Neural crest cell (in vitro differentiated cells): ENCODE measurements around the gene SBF2. TPM values are rescaled to one million over a fixed set of nuclear protein-coding genes. Genes with fewer than 3 reads are reported as not detected.

ENCODE experiments used
- DNase-seq: peaks from one replicate; pipeline ENCODE4 v3.0.0; 2021; ENCODE audit warnings: low read depth, mixed read lengths, low spot score
- H3K27ac Mint-ChIP-seq: one replicate; pipeline ENCODE4 v1.8.0; 2021; ENCODE audit warnings: mild to moderate bottlenecking, mixed read lengths; ENCODE audit not compliant: unreplicated experiment
- H3K27me3 Mint-ChIP-seq: 2 replicates; pipeline ENCODE4 v1.8.0; 2021; ENCODE audit warnings: low read depth, mild to moderate bottlenecking, mixed read lengths
- H3K36me3 Mint-ChIP-seq: 2 replicates; pipeline ENCODE4 v1.8.0; 2021; ENCODE audit warnings: low read depth, mild to moderate bottlenecking, mixed read lengths
- H3K4me1 Mint-ChIP-seq: 2 replicates; pipeline ENCODE4 v1.8.0; 2021; ENCODE audit warnings: mixed read lengths
- H3K4me3 Mint-ChIP-seq: one replicate; pipeline ENCODE4 v1.8.0; 2021; ENCODE audit warnings: mild to moderate bottlenecking, mixed read lengths
- H3K9me3 Mint-ChIP-seq: 2 replicates; pipeline ENCODE4 v1.8.0; 2021; ENCODE audit warnings: mixed read lengths
- CTCF ChIP-seq: fragments of 200-600 bp; sonication (generic); conservative IDR thresholded peaks from 2 replicates; pipeline ENCODE4 v1.5.0; 2021; ENCODE audit warnings: antibody characterized with exemption, mild to moderate bottlenecking
- total RNA-seq: library from RNA; stranded (reverse); gene quantifications from 2 replicates; pipeline ENCODE4 v1.2.1, GENCODE V29; 2021

SBF2 gene
- total RNA-seq, 1 donor from 2014 or later: 30.2 TPM

GRCh38 chr11:10314199-10315072 lies 20.4 kb upstream of the SBF2 start:
- peaks cover 50% of the 10 kb centered on the region for H3K4me1 Mint-ChIP-seq
- no peaks in the 10 kb centered on the region for H3K9me3 Mint-ChIP-seq
- no peak for DNase-seq
- H3K36me3 Mint-ChIP-seq: no peaks in the 10 kb centered on the region
- peaks cover 8% of the 10 kb centered on the region for H3K27me3 Mint-ChIP-seq
- peak overlapping the region; percentile 79 for H3K27ac Mint-ChIP-seq
- H3K4me3 Mint-ChIP-seq: no peak overlapping the region
- TF ChIP-seq CTCF: no peak

- H3K4me1 Mint-ChIP-seq: peaks cover 38% of the 10 kb centered on the region
- no peak overlapping the region for H3K4me3 Mint-ChIP-seq
- no peaks in the 10 kb centered on the region for H3K36me3 Mint-ChIP-seq
- no peak for TF ChIP-seq CTCF
- no peak for DNase-seq
- no peaks in the 10 kb centered on the region for H3K9me3 Mint-ChIP-seq
- H3K27me3 Mint-ChIP-seq: peaks cover 33% of the 10 kb centered on the region
- H3K27ac Mint-ChIP-seq: no peak overlapping the region
These were observed 17.8 kb upstream of the SBF2 start for GRCh38 chr11:10311802-10312201.

GRCh38 chr11:10310301-10310841 lies 16.4 kb upstream of the SBF2 start:
- Mint-ChIP-seq H3K27me3 (peaks cover 47% of the 10 kb centered on the region), H3K36me3 (no peaks in the 10 kb centered on the region), H3K27ac (no peak overlapping the region), H3K9me3 (no peaks in the 10 kb centered on the region), H3K4me3 (peak overlapping the region; percentile 5), H3K4me1 (peaks cover 31% of the 10 kb centered on the region)
- TF ChIP-seq CTCF: no peak
- no peak for DNase-seq

GRCh38 chr11:10309163-10310093 lies 15.4 kb upstream of the SBF2 start:
- Mint-ChIP-seq H3K27ac (no peak overlapping the region), H3K9me3 (no peaks in the 10 kb centered on the region), H3K4me1 (peaks cover 29% of the 10 kb centered on the region), H3K36me3 (no peaks in the 10 kb centered on the region), H3K27me3 (peaks cover 55% of the 10 kb centered on the region), H3K4me3 (peak overlapping the region; percentile 90)
- DNase-seq: no peak
- TF ChIP-seq CTCF: no peak

GRCh38 chr11:10308201-10308954 lies 14.4 kb upstream of the SBF2 start:
- peaks cover 66% of the 10 kb centered on the region for H3K27me3 Mint-ChIP-seq
- H3K4me1 Mint-ChIP-seq: peaks cover 34% of the 10 kb centered on the region
- no peak for DNase-seq
- H3K9me3 Mint-ChIP-seq: no peaks in the 10 kb centered on the region
- no peaks in the 10 kb centered on the region for H3K36me3 Mint-ChIP-seq
- TF ChIP-seq CTCF: peak; percentile 33
- H3K27ac Mint-ChIP-seq: peak overlapping the region; percentile 79
- H3K4me3 Mint-ChIP-seq: peak overlapping the region; percentile 90
